ENCODE results near the gene HRH2.

GRCh38 chr5:175683231-175683630, 25.4 kb downstream of the HRH2 start:
- TF ChIP-seq, protein P1, sequence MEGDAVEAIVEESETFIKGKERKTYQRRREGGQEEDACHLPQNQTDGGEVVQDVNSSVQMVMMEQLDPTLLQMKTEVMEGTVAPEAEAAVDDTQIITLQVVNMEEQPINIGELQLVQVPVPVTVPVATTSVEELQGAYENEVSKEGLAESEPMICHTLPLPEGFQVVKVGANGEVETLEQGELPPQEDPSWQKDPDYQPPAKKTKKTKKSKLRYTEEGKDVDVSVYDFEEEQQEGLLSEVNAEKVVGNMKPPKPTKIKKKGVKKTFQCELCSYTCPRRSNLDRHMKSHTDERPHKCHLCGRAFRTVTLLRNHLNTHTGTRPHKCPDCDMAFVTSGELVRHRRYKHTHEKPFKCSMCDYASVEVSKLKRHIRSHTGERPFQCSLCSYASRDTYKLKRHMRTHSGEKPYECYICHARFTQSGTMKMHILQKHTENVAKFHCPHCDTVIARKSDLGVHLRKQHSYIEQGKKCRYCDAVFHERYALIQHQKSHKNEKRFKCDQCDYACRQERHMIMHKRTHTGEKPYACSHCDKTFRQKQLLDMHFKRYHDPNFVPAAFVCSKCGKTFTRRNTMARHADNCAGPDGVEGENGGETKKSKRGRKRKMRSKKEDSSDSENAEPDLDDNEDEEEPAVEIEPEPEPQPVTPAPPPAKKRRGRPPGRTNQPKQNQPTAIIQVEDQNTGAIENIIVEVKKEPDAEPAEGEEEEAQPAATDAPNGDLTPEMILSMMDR (IDR thresholded peaks at IDR 0.05; ENCODE audit: low read depth, low read length, poor library complexity, severe bottlenecking) = no peak
- no peak for TF ChIP-seq EZH2phosphoT487 (IDR thresholded peaks at IDR 0.05; ENCODE audit: borderline replicate concordance, low read length)
